Stimulated activated CD4-positive, alpha-beta T cell treated with anti-CD3 and anti-CD28 coated beads, Interleukin-1b, Interleukin-23, amount 100 ng/mL, for 1 hour (primary cell): Measurements from ENCODE around the gene UCHL3.
A peak's percentile ranks its signal among the peaks of the same experiment; 100 is the strongest.

Source experiments
- DNase-seq, 2 donors: peaks; one replicate each; pipeline ENCODE4 v3.0.0-alpha.2; 2020; ENCODE audit warnings: low read depth in 2 of 2

Gene UCHL3

DNA sequence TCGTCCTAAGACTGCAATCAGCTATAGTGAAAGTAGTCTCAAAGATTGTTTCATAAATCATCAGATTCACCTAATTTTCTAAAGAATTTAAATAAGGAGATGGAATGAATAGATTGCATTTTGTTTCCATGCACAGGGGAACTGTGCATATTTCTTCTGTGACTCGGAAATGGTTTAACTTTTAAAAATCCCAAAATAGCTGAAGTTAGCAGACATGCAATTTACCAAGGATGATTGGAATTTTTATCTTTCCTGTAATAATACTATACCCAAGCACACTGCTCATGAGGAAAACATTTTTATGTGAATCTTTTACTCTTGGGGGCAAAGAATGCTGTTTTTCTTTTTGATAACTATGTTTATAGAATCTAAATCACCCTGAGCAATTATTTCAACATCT is 71.6 kb downstream of the UCHL3 start:
- DNase-seq, result no peak

DNA sequence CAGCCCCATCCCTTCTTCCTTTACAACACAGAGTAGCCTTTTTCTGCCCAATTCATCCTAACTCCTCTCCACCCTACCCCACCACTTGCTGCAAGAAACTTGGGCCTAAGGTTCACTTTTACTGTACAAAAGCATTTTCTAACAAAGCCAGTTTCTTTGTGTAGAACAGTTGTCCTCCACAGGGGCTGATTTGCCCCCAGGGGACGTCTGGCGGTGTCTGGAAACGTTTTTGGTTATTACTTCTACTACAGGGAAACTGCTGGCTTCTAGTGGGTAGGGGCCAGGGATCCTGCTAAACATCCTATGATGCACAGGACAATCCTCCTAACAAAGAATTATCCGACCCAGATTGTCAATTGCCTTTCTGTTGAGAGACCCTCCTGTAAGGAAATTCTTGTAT is 79.2 kb downstream of the UCHL3 start:
- DNase-seq, result no peak

DNA sequence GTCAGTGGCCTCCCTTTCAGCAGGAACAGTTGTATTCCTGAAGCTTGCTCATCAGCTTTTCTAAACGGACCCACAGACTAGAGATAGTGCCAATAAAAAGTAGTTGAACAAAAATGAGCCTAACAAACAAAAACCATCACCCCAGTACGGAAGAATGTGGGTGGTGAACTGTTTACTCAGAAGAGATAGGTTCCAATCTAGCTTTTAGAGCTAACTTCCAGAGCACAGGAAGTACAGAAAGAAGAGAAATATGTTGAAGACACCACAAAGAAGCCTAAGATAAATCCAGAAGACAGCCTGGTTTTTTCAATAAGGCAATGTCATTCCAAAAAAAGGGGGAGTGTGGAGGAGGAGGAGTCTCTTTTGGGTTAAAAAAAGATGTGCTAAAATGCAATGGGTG is 83.7 kb downstream of the UCHL3 start:
- no peak for DNase-seq

DNA sequence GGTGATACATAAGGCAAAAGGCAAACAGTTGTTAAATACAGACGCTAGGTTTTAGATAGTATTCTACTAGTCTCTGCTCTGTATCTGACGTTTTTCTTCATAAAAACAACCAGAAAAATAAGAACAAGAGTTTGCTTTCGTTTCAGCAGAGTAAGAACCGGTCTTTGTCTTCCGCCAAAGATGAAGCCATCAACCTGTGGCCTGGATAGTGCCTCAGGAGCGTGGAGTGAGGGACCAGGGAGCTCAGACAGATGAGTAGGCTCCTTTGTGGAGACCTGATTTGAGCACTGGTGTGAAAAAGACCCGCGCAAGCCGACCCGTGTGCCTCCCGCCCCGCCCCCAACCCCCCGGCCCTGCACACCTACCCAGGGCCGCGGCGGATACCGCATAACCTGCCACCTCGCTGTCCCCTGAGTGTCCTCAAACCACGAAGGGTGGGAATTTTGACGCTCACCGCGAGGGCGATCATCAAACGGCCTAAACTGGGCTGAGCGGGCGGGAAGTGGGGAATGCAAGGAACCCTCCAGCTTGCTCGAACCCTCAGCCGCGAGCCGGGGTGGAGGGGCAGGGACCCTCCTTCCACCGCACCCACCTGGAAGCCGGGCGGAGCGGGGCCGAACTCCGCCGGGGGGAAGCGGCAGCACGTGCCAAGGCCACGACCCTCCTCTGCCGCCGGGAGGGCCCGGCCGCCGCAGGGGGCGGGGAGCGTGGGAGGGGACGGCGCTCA is 85.7 kb downstream of the UCHL3 start:
- DNase-seq, result no peak

DNA sequence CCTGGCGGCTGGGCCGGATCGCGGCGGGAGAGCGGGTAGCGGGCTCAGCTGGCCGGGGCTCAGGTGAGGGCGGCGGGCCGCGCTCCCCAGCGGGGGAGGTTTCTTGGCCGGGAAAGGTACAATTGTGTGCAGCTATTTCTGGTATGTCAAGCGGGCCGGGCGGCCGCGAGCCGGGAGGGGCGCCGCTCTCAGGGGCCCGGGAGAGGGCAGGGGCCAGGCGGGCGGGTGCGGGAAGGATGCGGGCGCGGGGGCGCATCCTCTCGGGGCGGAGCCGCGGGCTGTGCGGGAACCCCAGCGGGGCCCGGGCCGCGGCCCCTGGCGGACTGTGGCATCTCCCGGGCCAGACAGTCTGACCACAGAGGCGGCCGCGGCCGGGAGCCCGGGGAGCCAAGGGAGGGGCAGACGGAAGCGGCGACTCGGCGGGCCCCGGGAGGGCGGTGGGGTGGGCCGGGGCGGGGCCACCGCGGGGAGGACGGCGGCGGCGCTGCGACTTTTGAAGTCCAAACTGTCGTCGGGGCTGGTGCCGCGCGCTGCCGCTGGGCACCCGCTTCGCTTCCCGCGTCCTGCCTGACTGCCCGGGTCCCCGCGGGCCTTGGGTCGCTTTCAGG is 86.3 kb downstream of the UCHL3 start, which contains the start of gene LMO7:
LMO7 (plus strand) TSS at position 503 of the 608 bp plus-strand sequence. CDS start 328 bp downstream, outside the sequence.
- DNase-seq, result peak in 1 of 2 donors; percentile 11

DNA sequence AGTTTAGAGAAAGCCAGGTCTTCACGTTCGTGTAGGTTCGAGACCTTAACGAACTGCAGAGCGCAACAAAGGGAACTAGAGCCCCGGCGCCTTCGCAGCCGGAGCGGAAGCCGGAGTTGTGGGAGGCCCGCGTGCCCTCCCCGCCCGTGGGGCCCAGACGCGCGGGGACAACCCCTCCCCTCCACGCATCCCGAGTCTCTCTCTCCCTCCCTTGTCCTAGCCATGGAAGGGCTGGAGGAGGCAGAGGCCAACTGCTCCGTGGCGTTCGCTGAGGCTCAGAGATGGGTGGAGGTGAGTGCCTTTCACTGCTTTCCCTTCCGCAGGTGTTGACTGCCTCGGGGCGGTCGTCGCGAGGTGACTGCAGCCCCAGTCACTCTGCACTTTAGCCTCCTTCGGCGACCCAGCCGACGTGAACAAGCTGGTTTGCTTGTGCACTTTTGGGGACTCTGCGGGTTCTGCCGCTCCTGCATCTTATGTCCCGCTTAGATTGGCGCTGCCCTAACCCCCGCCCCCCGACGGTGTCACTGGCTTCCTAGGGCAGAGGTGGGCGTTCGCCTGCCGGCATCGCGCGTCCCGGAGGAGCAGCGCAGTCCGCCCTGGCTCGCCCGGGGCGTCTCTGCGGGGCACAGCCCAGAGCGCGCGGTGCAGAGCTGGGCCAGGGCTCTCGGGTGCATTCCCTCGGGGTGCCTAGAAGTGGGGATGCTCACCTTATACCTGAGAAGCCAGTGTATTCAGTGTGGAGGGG is 87.0 kb downstream of the UCHL3 start:
- DNase-seq, result no peak

DNA sequence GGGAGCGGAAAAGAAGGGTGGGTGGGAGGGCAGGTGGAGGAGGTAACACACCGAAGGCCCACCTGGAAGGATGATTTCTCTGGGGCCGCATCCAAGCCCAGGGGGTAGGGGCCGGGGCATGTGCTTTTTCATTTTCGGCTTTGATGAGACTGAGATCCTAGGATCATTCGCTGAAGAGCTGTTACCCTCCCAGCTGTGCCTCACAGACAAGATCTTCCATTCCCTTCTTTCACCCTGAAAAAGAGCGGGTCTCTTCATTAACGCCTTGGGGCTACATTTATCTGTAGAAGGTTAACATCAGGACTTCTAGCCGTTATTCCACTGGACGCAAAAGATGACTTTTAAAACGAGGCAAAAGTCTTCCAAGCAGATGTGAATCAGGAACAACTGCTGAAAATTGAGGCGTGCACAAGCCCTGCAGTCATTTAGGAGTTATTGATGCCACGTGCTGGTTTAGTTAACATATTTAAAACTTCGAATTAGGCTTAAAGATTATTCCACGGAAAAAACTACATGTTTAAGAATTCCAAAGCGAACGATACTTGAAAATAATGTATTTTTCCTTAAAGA is 87.7 kb downstream of the UCHL3 start:
- DNase-seq, result no peak

DNA sequence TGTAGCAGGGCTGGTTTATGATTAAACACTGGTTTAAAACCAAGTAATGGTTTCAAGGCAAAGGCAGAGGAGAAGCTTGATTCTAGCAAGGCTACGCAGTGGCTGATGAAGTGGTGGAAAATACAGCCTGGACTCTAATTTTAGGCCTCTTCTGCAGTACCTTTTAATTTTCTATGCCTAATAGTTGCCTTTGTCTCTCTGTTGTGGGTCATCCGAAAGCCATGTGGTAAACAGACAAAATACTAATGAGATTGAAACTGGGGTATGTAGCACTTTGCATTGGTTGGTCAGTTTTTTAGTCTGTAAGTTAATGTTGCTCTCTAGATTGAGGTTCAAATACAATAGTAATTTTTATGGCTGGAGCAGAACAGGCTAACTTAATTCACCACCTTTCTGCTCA is 89.9 kb downstream of the UCHL3 start:
- DNase-seq, result no peak

DNA sequence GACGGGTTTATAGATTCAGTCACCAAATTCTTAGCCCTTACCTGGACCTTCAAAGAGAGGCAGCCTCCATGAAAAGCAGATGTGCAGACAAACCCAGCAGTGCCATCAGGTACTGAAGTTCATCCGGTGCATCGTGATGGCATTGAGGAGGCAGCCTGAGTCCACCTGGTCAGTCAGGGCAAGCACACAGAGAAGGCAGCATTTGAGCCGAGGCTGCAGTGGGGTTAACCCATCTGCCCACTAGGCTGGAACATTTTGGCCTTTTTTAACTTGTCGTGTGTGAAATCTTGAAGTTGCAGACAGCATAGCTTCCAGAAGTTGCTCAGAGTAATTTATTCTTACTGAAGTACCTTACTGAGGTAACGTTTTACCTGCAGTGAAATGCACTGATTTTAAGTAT is 91.4 kb downstream of the UCHL3 start:
- DNase-seq, result no peak

DNA sequence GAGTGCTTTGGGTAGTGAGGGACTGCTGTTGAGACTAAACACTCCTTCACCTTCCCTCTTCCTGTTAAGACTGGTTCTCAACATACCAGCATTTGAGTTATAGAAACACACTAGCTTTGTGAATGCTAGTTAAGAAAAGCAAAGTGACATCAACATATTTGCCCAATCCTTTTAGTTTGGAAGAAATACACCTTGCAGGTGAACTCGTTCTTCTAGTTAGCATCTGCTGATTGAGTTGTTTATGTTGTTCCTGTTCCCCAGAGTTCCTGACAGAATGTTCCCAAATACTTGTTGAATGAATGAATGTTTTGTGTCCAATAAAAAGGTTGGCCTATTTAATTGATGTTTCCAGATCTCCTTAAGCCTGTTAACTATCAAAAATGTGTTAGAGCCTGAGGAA is 93.6 kb downstream of the UCHL3 start:
- no peak for DNase-seq

DNA sequence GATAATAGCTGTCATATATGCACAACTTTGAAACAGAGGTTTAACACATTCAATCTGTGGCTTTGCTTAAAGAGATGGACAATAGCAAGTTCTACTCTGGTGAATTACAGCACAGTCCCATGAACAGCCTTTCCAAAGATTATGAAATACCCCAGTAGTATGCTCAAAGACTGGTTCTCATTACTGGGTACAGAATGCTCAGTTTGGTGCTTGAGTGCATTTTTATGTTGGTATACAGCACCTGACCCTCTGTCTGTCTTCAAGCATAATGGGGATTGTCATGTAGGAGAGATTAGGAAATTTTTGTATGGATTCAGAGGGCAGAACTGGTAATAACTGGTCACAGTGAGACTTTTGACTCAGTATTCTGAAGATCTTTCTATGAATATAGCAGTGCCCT is 94.1 kb downstream of the UCHL3 start:
- no peak for DNase-seq

DNA sequence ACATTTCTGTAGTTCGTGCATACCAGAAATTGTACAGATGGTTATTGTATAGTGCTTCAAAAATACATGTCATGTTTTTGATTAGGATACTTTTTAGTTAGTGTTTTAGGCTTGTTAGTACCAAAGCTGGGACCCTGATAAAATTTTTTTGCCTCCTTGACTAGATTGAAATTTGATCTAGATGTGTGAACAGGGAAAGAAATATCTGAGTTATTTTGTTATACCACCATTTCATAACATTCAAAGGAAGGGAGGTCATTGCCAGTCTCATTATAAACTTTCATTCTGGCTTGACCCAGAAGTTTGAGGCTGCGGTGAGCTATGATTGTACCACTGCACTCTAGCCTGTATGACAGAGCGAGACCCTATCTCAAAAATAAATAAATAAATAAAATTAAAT is 95.5 kb downstream of the UCHL3 start:
- DNase-seq, result no peak

DNA sequence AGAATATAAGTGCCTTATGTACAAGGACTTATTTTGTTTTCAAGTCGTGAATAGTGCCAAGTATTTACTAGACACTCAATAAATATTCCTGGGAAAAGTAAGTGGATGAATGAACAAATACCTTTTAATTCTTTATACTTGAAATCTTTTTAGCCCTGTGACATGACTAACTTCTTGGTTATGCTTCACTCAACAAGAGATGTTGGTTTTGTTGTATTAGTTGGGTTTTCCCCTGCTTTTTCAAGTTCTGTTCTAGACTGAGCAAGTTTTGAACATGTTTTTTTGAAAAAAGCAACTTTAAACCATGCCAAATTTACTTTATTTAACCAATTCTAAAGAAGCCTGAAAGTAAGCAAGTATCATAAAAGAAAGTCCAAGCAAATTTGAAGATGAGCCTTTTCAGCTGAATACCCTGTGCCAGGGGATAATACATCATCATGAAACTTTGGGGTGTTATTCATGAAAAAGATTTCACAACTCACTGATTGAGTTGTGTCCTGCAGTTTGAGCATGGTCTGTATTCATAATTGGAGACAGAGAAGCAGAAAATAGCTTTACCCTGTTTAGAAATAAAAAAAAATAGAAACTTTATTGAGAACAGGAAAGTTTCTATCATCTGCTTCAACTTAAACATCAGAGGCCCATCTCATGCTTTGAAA is 97.7 kb downstream of the UCHL3 start:
- DNase-seq, result no peak

DNA sequence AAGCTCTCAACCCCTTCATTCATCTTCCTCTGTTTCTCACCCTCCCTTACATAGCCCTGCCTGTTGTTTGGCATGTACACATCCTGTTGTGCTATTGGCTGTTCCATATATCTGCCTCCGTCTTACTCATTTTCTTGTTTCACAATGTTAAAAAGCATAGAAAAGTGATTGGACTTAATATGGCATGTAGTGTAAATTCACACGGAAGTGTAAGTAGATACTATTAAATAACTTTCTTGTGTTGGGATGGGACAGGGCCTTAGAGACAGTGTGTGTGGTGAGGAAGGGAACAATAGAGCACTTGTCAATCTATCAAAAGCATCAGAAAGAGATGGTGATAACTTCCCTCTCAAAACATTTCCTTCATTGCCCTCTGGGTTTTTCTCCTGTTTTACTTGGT is 98.9 kb downstream of the UCHL3 start:
- no peak for DNase-seq

DNA sequence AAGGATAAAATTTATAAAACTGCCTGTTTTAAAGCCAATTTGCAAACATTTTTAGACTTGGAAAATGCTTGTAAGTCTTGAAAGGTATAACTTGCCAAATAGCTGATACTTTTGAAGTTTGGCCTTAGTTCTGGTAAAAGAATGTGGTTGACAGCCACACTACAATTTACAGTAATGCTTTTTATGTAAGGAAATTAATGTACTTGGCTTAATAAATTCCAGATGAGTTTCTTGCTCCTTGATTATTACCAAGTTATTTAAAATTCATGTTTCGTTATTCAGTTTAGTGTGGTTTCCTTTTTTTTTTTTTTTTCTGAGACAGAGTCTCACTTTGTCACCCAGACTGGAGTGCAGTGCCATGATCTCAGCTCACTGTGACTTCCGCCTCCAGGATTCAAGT is 101.4 kb downstream of the UCHL3 start:
- no peak for DNase-seq

DNA sequence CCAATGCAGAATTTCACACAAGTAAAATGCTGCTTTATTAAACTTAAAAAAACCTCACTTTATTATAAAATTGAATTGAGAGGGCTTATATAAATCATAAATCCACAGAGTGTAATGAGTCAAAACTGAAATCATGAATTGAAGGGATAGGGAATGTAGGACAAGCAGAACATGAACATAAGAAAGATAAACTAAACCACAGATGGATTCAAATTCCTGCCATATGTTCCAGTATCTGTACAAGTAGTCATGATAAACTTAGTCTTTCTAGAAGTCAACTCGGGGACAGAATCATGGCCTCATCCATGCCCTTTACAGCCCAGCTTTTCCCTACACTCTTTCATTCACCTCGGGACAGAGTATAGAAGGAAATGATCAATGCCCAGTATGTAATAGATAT is 103.1 kb downstream of the UCHL3 start:
- DNase-seq, result no peak
